Measurements from ENCODE around the gene NFKBIL1.

GRCh38 chr6:31547727-31548543, 527 bp downstream of the NFKBIL1 start:
- TF ChIP-seq TCF4 (CRISPR knock-in tag; IDR thresholded peaks at IDR 0.05; ENCODE audit: borderline replicate concordance) (no peak), BACH2 (CRISPR knock-in tag; IDR thresholded peaks at IDR 0.05; ENCODE audit: borderline replicate concordance) (no peak), SNAI2 (CRISPR knock-in tag; IDR thresholded peaks at IDR 0.05) (no peak), CREB5 (CRISPR knock-in tag; IDR thresholded peaks at IDR 0.05; ENCODE audit: low read depth) (no peak), PATZ1 (CRISPR knock-in tag; IDR thresholded peaks at IDR 0.05; ENCODE audit: borderline replicate concordance) (no peak), TOX (CRISPR knock-in tag; IDR thresholded peaks at IDR 0.05; ENCODE audit: borderline replicate concordance) (no peak)

All from SK-N-SH treated with all-trans-retinoic acid at 6 μM for 48 hours (cell line).